Right renal pelvis (tissue), 4 donors: ENCODE data around the gene BIRC6. TPM values are rescaled to one million over a fixed set of nuclear protein-coding genes. Genes with fewer than 3 reads are reported as not detected.
A peak's percentile ranks its signal among the peaks of the same experiment; 100 is the strongest.
"Not testable (repeated sequence)": the region's sequence is repeated elsewhere in the genome, so short reads cannot be mapped to it uniquely, and the experiment has no call there.

Experiments used
- DNase-seq, 4 donors: peaks; one replicate each; pipeline ENCODE4 v3.0.0-alpha.2; 2013; ENCODE audit warnings: low read depth in 4 of 4, low spot score in 3 of 4, missing footprints in 1 of 4
- polyA plus RNA-seq, 4 donors: library from polyadenylated mRNA; unstranded; fragments of 120-200 nt; gene quantifications; one replicate each; pipeline ENCODE4 v1.2.1, GENCODE V29; 2013; ENCODE audit not compliant: insufficient read length in 4 of 4

Gene BIRC6
- polyA plus RNA-seq, 4 donors = 64.9 to 75.9 (median 71.1) TPM

DNA sequence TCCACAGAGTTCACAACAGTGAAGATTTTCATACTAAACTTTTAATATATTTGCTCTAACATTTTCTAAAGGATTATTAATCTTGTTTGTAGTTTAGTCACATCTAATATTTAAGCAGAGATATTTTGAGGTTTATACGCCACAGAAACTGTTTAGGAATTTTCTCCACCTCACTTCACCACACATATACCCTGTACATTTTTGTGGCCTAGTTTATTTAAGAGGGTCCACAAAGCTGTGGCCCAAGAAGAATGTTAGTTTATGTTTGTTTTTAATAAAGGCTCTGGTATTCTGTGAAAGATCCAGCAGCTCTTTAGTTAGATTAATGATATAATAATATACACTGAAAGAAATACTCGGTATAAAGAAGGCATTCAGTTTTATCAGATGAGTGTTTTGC is 138.3 kb downstream of the BIRC6 start:
- no peak for DNase-seq

DNA sequence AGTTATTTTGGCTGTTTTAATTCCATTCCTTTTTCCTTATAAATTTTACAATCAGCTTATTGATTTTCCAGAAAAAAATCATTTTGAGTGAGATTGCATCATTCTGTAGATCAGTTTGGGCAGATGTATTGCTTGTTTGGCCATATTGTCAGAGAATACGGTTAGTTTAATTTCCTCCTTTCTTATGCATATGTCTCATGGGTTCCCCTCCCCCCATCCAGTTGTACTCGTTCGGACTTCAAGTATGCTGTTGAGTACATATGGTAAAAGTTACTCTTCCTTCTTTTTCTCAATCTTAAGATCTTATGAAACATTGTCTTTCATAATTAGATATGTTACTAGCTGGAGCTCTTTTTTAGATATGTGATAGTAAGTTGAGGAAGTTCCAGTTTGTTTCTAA is 139.8 kb downstream of the BIRC6 start:
- no peak for DNase-seq

DNA sequence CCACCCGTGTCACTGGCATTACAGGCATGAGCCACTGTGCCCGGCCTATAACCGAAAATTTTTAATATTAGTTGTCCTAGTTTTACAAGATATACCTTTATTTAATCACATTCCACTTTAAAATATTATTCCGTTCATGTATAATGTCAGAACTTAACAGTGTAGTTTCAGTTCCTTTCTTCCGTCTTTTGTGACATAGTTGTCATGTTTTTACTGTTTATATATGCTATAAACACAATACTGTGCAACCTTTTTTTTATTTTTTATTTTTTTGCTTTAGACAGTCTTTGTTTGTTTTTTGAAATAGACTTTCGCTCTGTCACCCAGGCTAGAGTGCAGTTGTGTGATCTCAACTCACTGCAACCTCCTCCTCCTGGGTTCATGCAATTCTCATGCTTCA is 141.5 kb downstream of the BIRC6 start:
- DNase-seq = no peak

DNA sequence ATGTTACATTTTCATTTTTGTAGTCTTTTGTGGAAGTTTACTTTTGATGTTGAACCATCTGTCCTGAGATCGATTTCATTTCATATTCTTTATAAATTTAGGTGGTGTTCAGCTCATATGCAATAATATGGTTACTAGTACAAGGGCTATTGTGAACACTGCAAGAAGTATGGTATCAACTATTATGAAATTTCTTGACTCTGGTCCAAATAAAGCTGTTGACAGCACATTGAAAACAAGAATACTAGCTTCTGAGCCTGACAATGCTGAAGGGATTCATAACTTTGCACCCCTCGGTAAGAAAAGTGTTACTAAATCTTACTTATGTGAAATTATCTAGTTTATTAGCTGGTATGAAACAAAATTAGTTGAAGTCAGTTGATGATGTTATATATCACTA is 146.1 kb downstream of the BIRC6 start:
- DNase-seq = no peak

DNA sequence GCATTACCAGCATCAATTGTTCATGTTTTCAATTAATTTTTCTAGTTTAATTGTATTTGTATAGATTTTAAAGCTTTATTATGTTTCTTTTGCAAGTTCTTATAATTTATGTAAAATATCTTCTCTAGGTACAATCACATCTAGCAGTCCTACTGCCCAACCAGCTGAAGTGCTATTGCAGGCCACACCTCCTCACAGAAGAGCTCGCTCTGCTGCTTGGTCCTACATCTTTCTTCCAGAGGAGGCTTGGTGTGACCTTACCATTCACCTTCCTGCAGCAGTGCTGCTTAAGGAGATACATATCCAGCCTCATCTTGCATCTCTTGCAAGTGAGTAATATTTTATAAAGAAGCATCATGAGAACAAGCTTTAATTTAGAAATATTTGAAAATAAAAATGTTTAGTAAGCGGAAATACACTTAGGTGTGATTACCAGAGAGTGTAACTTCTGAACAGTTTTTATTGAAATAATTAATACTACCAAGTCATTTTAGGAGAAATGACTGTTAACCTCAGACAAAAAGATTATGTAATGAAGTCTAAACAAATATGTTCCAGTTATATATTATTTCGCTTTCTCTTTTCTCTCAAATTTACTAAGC is 148.2 kb downstream of the BIRC6 start:
- DNase-seq = no peak

DNA sequence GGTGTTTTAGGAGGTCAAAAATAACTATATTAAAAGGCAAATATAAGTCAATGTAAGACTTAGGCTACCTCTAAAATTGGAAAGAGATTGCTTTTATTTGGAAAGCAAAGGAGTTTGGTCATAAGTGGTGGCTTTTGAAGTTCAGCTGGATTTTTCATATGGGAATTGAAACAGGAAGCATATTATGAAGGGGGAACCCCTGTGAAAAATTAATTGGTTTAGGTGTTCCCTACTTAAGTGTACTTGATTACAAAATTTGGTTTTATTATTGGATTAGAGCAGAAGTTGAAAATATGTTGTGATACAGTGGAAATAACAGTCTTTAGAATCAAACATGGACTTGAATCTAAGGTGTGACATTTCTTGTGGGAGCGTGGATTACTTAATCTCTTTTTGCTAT is 149.6 kb downstream of the BIRC6 start:
- DNase-seq = no peak

DNA sequence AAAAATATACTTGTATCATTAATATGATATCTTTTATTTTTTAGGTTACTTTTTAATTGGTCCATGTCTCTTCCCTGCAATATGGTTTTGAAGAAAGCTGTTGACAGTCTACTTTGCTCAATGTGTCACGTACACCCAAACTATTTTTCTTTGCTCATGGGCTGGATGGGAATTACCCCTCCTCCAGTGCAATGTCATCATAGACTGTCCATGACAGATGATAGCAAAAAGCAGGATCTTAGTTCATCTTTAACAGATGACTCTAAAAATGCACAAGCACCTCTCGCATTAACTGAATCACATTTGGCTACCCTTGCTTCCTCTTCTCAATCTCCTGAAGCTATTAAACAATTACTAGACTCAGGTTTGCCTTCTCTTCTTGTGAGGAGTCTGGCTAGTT is 158.1 kb downstream of the BIRC6 start:
- no peak for DNase-seq

DNA sequence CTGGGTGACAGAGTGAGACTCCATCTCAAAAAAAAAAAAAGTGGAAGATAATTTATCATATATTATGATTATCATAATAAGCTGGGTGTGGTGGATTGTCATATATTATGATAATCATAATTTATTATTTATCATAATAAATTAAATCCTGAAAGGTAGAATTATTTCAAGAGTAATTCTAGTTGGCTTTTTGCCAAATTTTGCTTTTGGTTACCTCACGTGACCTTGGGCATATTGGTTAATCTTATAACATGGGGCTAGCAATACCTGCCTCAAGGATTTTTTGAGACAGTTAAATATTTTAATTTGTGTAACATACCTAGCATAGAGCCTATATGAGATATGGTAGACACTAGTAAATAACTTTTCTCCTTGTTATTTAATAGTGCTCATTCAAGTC is 159.7 kb downstream of the BIRC6 start:
- DNase-seq = no peak

DNA sequence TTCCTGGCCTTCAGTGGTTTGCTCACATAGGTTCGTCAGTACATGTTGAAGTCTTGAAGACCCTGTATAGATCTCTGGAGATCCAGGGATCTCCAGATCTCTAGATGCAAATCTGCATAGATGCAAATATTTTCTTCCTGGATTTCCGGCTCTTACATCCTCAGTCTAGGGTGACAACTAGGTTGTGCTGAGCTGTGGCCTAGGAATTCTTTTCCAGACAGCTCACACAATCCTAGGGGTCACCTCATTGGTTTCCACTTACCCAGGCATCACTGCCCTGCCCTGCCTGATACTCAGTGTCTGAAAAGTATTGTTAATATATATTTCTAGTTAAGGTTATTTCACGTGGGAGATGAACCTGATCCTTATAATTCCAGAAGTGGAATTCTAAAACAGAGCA is 165.9 kb downstream of the BIRC6 start:
- no peak for DNase-seq

DNA sequence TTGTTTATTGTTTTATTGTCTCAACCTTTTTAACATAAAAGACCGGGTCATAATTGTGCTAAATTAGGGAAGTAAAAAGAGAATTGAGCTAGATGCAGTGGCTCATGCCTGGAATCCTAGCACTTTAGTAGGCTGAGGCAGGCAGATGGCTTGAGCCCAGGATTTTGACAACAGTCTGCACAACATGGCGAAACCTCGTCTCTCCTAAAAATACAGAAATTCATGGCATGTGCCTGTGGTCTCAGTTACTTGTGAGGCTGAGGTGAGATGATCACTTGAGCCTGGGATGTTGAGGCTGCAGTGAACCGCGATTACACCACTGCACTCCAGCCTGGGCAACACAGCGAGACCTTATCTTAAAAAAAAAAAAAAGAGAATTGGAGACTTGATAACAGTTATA is 166.9 kb downstream of the BIRC6 start:
- DNase-seq = no peak

DNA sequence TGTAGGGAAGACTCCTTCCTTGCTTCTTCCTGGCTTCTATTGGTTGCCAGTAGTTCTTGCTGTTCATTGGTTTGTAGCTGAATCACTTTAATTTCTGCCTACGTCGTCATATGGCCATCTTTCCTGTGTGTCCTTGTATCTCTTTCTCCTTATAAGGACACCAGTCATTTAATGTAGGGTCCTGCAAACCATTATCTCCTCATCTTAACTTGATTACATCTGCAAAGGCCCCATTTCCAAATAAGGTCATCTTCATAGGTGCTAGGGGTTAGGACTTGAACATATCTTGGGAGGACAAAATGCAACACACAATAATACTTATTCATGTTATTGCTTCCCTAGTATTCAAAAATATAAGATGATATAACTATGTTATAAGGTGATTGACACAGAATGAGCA is 175.5 kb downstream of the BIRC6 start:
- DNase-seq = no peak

DNA sequence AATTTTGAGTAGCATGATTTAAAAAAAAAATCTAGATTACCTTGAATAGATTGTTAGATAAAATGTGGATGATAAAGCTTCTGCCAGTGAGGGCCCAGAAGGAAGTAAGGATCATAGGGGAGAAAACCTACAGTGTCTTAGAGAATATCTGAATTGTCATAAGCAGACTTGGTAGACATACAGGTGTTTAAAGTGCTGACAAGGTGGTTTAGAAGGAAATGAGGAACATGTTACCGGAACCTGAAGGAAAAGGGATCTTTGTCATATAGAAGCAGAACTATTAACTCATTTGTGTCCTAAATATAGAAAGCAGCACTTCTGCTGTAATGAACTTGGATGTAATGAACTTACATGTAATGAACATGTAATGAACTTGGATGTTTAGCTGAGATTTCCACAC is 176.1 kb downstream of the BIRC6 start:
- no peak for DNase-seq

DNA sequence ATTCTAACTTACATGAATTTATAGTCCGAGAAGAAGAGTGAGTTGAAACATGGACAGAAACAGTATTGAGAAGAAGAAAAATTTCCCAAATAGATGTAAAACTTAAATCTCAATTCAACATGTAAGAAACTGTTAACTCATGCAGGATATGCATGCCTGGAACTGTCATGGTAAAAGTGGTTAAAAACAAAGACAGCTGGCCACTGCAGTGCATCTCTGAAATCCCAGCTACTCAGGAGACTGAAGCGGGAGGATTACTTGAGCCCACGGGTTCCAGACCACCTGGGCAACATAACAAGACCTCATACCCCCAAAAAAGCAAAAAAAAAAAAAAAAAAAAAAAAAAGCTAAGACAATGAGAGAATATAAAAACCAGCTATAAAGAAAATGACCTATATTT is 178.0 kb downstream of the BIRC6 start:
- no peak for DNase-seq

DNA sequence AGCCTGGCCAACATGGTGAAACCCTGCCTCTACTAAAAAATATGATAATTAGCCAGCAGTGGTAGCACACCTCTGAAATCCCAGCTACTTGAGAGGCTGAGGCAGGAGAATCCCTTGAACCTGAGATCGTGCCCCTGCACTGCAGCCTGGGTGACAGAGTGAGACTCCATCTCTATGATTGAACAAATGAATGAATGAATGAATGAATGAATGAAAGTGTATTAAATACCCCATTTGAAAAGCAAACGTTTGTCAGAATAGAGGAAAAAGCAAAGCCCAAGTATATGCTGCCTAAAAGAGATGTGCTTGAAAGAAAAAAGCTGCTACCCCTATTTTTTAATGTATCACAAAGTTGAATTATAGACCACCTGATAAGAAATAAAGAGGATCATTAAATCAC is 181.9 kb downstream of the BIRC6 start:
- no peak for DNase-seq

DNA sequence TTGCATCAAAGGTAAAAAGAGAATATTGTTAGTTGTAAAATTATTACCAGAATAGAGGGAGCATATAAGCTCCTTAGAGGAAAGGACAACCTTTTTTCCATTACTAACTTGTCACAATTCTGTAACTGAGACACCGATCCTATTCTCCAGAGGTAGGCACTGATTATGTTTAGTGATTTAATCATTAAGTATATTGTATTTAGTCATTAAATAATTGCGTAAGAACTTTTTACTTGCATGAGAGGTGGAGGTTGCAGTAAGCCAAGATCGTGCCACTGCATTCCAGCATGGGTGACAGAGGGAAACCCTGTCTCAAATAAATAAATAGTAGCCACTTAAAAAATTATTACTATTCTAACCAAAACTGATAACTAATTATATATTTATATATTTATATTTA is 195.7 kb downstream of the BIRC6 start:
- not testable (repeated sequence) for DNase-seq

DNA sequence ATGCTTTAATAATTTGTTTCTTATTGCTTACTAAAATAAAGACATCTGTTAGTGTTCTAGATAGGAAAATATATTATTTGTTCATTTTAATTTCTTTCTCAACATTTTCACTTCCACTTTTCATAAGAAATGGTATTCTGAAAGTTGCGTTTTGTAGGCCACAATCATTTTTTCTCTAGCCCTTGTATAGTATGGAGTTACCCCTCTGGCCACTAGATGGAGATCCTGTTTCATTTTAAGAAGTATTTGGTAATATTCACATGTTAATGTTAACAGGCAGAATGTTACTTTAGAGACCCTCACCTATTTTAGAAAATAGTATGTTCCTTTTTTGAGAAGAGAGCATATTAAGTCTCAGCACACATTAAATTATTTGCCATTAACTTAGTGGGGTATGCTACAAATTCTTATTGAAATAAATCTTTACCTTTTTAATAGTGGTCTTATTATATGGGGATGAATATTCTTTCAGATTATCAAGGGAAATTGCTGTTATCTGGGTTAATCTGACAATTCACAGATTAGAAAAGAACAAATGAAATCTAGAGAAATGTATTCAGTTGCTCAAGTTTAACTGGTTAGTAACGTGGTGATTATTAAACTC is 197.1 kb downstream of the BIRC6 start:
- DNase-seq = peak in 3 of 4 donors; percentile 5 to 25 (median 18)

DNA sequence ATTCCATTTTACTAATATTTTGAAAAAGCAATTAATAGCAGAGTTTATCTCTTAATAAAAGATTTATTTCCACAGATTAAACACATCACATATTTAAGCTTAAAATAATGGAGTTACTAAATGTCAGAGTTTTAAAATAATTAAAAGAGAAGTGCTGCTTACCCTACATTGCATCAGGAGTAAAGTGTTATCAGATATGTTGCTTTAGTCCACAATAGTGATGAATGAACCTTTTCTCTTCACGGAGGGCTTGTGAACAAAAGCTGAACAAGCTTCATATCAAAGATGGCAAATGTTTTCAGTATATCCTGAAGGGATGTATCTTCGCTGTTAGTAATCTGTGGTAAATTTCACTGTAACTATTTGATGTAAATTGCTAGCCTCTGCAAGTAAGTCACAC is 201.7 kb downstream of the BIRC6 start:
- no peak for DNase-seq

DNA sequence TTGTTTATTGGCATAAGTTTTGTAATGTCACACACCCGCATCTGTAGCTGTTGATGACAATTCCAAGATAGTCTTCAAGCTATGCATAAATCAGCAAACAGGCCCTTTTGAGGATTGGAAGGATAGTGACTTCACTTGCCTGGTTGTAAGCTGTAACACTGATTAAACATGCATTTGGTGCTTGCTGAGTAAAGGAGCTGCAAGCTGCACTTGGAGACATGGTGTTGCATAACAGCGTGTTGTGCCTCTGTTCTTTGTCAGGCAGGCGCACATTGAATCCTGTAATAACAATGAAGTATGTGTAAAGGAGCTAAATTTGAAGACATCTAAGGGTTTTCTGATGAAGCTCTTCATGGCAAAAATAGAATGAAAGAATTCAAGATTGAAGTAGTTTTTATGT is 202.3 kb downstream of the BIRC6 start:
- DNase-seq = no peak

DNA sequence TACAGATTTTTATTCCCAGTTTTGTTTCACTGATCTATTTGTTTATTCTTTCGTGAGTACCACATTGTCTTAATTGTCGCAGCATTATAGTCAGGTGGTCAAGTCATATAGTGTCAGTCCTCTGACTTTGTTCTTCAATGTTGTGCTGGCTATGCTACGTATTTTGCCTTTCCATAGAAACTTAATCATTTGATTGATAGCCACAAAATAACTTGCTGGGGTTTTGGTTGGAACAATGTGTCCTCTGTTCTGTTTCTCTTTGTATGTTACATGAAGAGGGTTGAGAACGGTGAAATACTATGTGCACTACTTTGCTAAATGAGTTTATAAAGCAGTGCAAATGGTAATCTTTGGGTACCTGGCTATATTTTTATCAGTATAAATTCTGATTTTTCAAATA is 206.1 kb downstream of the BIRC6 start:
- no peak for DNase-seq

DNA sequence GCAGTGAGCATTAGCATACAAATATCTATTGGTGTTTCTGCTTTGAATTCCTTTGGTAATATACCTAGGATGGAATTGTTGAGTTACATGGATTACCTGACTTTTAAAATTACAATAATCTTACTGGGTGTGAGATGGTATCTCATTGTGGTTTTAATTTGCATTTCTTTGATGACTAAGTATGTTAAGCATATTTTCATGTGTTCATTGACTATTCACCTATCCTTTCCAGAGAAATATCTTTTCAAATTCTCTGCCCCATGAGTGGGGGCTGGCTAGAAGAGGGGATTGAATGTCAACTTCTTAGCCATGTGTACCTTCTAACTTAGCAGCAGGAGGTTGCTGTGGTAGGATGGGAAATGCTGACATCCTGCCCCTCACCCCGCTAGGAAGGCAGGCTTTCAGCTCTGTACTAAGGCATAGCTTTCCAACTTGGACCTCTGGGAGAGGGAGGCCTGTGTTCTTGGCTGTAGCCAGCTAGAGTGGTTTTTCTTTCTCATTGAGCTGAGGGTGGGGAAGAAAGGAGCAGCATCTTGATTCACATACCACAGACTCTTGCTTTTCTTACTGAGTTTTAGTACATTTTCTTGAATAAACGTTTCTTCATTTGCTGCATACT is 207.7 kb downstream of the BIRC6 start:
- DNase-seq = no peak

DNA sequence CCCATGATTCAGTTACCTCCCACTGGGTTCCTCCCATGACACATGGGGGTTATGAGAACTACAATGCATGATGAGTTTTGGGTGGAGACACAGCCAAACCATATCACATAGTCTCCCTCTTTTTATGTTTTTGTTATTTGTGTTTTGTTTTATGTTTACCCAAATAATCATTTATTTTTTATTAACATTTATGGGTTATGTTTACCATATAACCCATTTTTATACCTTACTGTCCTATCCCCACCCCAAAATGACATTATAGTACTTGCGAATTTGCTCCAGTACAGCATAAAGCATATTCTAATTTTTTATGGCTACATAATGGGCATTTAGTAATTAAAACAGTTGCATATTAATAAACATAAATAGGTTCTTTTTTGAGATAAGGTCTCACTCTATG is 209.1 kb downstream of the BIRC6 start:
- no peak for DNase-seq

DNA sequence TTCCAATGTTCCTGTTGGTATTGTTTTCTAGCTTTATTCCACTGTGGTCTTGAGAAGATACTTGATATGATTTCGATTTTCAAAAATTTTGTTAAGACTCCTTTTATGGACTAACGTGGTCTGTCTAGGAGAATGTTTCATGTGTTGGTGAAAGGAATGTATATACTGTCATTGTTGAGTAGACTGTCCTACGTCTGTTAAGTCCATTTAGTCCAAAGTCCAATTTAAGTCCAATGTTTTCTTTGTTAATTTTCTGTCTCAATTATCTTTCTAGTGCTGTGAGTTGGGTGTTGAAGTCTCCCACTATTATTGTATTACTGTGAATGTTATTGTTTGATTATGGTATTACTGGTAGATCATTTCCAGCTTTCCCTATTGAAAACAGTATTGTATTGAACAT is 215.2 kb downstream of the BIRC6 start:
- no peak for DNase-seq

DNA sequence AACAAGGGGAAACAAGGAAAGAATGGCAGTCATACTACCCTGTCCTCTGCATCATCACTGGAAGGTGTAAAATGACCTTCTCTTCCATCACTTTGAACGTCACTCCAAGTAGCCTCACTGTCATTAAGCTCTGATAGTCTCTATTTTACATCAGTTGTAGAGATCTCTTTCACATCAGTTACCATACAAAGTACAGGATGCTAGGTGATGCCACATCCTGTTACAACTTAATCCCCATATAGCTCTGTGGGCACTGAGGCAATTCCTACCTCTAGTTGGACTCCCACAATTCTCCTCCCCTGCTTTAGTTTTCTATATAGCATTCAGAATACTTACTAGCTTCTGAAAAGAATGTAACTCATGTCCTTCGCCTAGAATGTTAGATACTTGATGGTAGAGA is 215.9 kb downstream of the BIRC6 start:
- no peak for DNase-seq
